KMS-11 (cell line): Measurements from ENCODE around the gene MED27.
A peak's percentile ranks its signal among the peaks of the same experiment; 100 is the strongest.

Source experiments
- H2AFZ ChIP-seq: fragments of 200-600 bp; sonication (generic); 2 replicates; pipeline ENCODE4 v1.6.1; 2016; ENCODE audit warnings: antibody characterized with exemption, mixed run types, low read depth
- H3K27ac ChIP-seq: fragments of 200-600 bp; sonication (generic); 2 replicates; pipeline ENCODE4 v1.6.1; 2016; ENCODE audit warnings: mild to moderate bottlenecking, mixed run types
- H3K27me3 ChIP-seq: fragments of 200-600 bp; sonication (generic); 2 replicates; pipeline ENCODE4 v1.6.1; 2017; ENCODE audit warnings: mild to moderate bottlenecking, low read depth, mixed run types, moderate library complexity; ENCODE audit not compliant: insufficient read depth
- H3K36me3 ChIP-seq: fragments of 200-600 bp; sonication (generic); 2 replicates; pipeline ENCODE4 v1.6.1; 2017; ENCODE audit warnings: mild to moderate bottlenecking, mixed run types; ENCODE audit not compliant: insufficient read depth
- H3K4me1 ChIP-seq: fragments of 200-600 bp; sonication (generic); 2 replicates; pipeline ENCODE4 v1.6.1; 2016; ENCODE audit warnings: mild to moderate bottlenecking, low read depth, mixed run types; ENCODE audit not compliant: poor library complexity, severe bottlenecking
- H3K4me2 ChIP-seq: fragments of 200-600 bp; sonication (generic); 2 replicates; pipeline ENCODE4 v1.7.0; 2016; ENCODE audit warnings: mild to moderate bottlenecking, mixed run types
- H3K4me3 ChIP-seq: fragments of 200-600 bp; sonication (generic); IDR thresholded peaks from 2 replicates; pipeline ENCODE4 v1.6.1; 2017; ENCODE audit warnings: low read depth, low read length, mixed read lengths; ENCODE audit not compliant: insufficient read depth
- H3K79me2 ChIP-seq: fragments of 200-600 bp; sonication (generic); 2 replicates; pipeline ENCODE4 v1.6.1; 2016; ENCODE audit warnings: low read depth, mixed run types; ENCODE audit not compliant: insufficient read depth
- H3K9ac ChIP-seq: fragments of 200-600 bp; sonication (generic); 2 replicates; pipeline ENCODE4 v1.6.1; 2016; ENCODE audit warnings: mild to moderate bottlenecking, mixed run types
- H4K20me1 ChIP-seq: fragments of 200-600 bp; sonication (generic); 2 replicates; pipeline ENCODE4 v1.6.1; 2016; ENCODE audit warnings: mild to moderate bottlenecking, mixed run types; ENCODE audit not compliant: insufficient read depth
- CTCF ChIP-seq: fragments of 200-600 bp; sonication (generic); conservative IDR thresholded peaks from 2 replicates; pipeline ENCODE4 v1.6.1; 2017; ENCODE audit warnings: low read depth, mild to moderate bottlenecking, antibody characterized with exemption, low read length, moderate library complexity, mixed read lengths

Gene MED27

GRCh38 chr9:132031467-132032237 lies 48.0 kb downstream of the MED27 start:
- Histone ChIP-seq H3K27ac (no peak overlapping the region; the same call in 1 of the 2 replicates), H3K27me3 (no peaks in the 10 kb centered on the region; the same call in 1 of the 2 replicates), H3K4me3 (no peak overlapping the region), H3K4me1 (peaks cover 29% of the 10 kb centered on the region), H3K79me2 (peaks cover 24% of the 10 kb centered on the region; the same call in 1 of the 2 replicates), H2AFZ (no peak overlapping the region), H4K20me1 (peaks cover 9% of the 10 kb centered on the region; the same call in 1 of the 2 replicates), H3K9ac (no peak overlapping the region), H3K36me3 (no peaks in the 10 kb centered on the region), H3K4me2 (peak overlapping the region; percentile 7; the same call in 1 of the 2 replicates)
- TF ChIP-seq CTCF, result no peak

- H3K79me2 ChIP-seq, result peaks cover 24% of the 10 kb centered on the region; the same call in 1 of the 2 replicates
- TF ChIP-seq CTCF, result no peak
- no peaks in the 10 kb centered on the region; the same call in 1 of the 2 replicates for H3K27me3 ChIP-seq
- no peak overlapping the region for H3K9ac ChIP-seq
- no peak overlapping the region for H3K4me3 ChIP-seq
- no peaks in the 10 kb centered on the region for H3K36me3 ChIP-seq
- H3K4me1 ChIP-seq, result peaks cover 29% of the 10 kb centered on the region
- no peak overlapping the region for H3K27ac ChIP-seq
- no peak overlapping the region for H2AFZ ChIP-seq
- H4K20me1 ChIP-seq, result peaks cover 11% of the 10 kb centered on the region; the same call in 1 of the 2 replicates
- no peak overlapping the region for H3K4me2 ChIP-seq
Observed at GRCh38 chr9:132030626-132031325, 48.9 kb downstream of the MED27 start.

GRCh38 chr9:132027752-132028663 lies 51.7 kb downstream of the MED27 start:
- Histone ChIP-seq H3K4me1 (peaks cover 21% of the 10 kb centered on the region), H4K20me1 (peaks cover 11% of the 10 kb centered on the region; the same call in 1 of the 2 replicates), H3K4me2 (no peak overlapping the region), H3K27ac (no peak overlapping the region), H2AFZ (no peak overlapping the region), H3K9ac (no peak overlapping the region), H3K4me3 (no peak overlapping the region), H3K79me2 (peaks cover 24% of the 10 kb centered on the region; the same call in 1 of the 2 replicates), H3K36me3 (no peaks in the 10 kb centered on the region), H3K27me3 (no peaks in the 10 kb centered on the region; the same call in 1 of the 2 replicates)
- no peak for TF ChIP-seq CTCF
